Fibroblast of pulmonary artery (primary cell): Measurements from ENCODE around the gene PHRF1.
"Not testable (repeated sequence)": the region's sequence is repeated elsewhere in the genome, so short reads cannot be mapped to it uniquely, and the experiment has no call there.

ENCODE experiments used
- DNase-seq: peaks from one replicate; pipeline ENCODE4 v3.0.0-alpha.2; 2010; ENCODE audit warnings: low read depth
- H3K4me3 ChIP-seq: replicated peaks from 2 replicates; pipeline ENCODE4 v1.5.1; 2011; ENCODE audit warnings: low read depth, mild to moderate bottlenecking, control low read depth, low read length, moderate library complexity
- TF ChIP-seq, protein P1 (sequence below): IDR thresholded peaks from 2 replicates; pipeline ENCODE4 v1.5.1; 2011; ENCODE audit warnings: mild to moderate bottlenecking, control low read depth, low read length, inconsistent platforms; ENCODE audit errors: missing control alignments

The PHRF1 gene

DNA sequence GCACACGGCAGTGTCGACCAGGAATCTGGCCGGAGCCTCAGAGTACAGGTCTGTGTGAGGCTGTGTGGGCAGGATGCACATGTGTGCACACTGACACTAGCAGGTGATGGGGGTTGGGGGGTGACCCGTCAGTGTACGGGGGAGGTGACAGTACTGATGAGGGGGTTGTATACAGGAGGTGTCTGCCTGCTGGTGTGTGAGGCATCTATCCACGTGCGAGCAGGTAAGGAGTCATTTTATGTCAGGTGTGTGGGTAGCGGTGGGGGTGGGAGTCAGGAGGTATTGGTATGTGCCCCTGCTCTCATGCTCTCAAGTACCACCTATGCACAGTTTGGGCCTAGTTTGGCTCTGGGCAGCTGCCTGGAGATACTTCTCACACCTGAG is 4.5 kb upstream of the PHRF1 start:
- no peak overlapping the region for H3K4me3 ChIP-seq
- TF ChIP-seq, protein P1, sequence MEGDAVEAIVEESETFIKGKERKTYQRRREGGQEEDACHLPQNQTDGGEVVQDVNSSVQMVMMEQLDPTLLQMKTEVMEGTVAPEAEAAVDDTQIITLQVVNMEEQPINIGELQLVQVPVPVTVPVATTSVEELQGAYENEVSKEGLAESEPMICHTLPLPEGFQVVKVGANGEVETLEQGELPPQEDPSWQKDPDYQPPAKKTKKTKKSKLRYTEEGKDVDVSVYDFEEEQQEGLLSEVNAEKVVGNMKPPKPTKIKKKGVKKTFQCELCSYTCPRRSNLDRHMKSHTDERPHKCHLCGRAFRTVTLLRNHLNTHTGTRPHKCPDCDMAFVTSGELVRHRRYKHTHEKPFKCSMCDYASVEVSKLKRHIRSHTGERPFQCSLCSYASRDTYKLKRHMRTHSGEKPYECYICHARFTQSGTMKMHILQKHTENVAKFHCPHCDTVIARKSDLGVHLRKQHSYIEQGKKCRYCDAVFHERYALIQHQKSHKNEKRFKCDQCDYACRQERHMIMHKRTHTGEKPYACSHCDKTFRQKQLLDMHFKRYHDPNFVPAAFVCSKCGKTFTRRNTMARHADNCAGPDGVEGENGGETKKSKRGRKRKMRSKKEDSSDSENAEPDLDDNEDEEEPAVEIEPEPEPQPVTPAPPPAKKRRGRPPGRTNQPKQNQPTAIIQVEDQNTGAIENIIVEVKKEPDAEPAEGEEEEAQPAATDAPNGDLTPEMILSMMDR = no peak
- DNase-seq = no peak

DNA sequence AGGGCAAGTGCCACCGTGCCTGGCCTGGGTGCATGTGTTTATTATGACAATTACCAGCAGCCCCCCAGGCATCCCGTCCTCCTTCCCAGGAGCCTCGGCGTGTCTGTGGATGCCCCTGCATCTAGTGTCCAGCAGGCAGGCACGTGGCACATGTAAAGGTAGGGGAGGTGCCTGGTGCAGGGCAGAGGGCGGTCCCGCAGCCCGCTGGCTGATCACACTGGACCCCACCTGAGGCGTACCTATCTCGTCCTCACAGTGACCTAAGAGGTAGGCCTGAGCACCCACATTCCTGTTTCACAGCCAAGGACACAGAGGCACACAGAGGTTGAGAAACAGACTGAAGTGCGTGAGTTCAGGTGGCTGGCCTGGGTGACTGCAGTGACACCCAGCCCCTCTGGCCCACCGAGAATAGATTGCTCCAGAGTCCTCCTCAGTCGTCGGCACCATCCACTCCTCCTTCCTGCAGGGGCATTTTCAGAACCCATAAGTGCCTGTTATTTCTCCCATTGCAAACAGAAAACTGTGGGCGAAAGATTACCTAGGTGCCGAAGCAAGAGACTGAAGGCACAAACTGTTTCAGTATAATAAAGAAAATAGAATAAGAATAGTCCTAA is 3.0 kb upstream of the PHRF1 start:
- no peak for DNase-seq
- TF ChIP-seq, protein P1 = no peak
- H3K4me3 ChIP-seq = no peak overlapping the region

DNA sequence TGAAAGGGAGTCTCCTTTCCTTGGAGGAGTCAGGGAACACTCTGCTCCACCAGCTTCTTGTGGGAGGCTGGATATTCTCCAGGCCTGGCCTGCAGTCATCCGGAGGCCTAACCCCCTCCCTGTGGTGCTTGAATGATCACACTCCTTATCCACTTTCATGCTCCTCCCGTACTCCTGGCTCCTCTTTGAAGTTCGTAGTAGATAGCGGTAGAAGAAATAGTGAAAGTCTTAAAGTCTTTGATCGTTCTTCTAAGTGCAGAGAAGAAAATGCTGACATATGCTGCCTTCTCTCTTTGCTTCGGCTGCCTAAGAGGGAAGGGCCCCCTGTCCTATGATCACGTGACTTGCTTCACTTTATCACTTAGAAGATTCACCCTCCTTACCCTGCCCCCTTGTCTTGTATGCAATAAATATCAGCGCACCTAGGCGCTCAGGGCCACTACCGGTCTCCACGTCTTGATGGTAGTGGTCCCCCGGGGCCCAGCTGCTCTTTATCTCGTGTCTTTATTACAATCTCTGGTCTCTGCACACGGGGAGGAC is 2.2 kb upstream of the PHRF1 start:
- H3K4me3 ChIP-seq, DNase-seq: not testable (repeated sequence)

DNA sequence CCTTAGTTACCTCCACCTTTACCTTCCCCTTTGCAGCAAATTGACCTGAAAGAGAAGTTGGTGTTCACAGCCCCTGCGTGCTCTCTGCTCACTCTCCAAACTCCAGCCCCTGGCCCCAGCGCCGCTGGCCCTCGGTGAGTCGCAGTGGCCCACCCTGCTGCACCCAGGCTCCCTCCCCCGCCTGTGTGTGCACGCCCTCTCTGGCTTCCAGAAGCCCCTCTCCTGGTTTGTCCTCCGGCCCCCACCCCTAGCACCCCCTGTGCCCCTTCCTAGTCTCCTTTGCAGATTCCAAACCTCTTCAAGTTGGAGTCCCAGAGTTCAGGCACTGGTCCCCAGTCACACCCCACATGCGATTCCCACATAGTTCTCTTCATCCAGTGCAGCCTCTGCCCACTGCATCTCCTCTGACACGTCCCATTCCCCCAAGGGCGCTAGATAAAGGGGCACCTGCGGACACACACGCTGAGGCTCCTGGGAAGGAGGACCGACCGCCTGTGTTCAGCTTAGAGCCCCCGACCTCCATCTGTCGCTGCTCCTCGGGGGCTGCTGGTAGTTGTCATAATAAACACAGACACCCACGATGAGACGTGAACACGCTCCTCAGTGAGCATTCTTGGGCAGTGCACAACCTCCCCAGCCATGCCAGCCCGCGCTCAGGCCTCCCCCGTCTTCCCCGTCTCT is 1.5 kb upstream of the PHRF1 start:
- no peak for DNase-seq
- TF ChIP-seq, protein P1 = no peak
- H3K4me3 ChIP-seq = peak overlapping the region; percentile 61

DNA sequence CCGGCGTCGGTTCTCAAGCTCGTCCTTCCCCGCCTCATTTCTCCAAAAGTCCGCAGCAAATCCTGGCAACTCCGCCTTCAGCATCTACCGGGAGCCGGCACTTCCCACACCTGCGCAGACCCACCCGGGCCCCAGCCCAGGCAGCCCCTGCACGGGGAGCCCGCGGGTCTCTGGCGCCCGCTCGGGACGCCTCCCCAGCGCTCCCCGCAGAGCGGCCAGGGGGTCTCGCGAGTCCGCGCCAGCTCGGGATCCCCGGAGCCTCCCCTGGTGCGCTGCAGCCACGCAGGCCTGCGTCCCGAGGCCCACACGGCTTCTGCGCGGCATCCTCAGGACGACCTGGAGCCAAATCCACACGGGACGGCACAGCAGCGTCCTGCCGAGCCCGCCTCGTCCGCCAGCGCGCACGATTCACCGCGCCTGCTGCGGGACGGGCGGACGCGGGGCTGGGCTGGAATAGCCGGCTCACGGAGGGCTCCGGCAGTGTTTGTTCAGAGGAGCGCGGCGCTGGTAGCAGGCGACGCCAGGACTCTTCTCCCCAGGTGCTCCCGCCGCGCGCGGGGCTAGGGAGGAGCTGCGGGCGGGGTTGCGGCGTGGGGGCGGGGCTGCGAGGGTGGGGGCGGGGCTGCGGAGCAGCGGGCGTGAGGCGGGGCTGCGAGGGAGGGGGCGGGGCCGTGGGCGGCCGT is 816 bp upstream of the PHRF1 start:
- H3K4me3 ChIP-seq = peak overlapping the region; percentile 61
- peak; percentile 10 for DNase-seq
- TF ChIP-seq, protein P1 = no peak

DNA sequence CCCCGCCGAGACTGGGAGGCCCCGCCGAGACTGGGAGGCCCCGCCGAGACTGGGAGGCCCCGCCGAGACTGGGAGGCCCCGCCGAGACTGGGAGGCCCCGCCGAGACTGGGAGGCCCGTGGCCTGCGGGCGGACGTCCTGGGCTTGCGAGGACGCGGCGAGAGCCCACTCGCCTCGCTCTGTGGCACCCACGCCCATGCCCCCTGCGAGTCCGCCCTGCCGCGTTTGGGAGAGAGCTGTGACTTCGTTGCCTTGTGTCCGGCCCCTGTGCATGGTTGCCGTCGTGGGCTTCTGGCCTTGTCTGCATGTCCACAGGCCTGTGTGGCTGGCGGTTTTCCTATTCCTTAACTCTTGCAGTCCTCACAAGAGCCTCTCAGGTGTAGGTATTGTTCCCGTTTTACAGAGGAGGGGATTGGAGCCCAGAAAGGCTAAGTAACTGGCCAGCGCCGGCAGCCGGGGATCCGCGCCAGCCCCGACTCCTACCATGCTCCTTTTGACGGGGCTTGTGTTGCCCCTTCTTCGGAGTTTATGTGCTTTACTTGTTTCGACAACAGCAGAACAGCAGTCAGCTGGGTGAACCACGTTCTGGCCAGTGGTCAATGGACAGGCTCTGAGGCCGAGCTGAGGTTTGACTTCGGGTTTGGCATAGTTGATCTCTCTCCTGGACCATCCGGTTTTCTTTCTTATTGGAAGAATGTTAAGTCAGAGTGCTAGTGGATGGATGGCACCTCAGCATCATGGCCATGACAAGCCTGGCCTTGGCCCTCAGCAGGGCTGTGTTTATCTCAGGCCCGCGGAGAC is 741 bp downstream of the PHRF1 start:
- H3K4me3 ChIP-seq = peak overlapping the region; percentile 91
- TF ChIP-seq, protein P1 = no peak
- DNase-seq = peak; percentile 11

DNA sequence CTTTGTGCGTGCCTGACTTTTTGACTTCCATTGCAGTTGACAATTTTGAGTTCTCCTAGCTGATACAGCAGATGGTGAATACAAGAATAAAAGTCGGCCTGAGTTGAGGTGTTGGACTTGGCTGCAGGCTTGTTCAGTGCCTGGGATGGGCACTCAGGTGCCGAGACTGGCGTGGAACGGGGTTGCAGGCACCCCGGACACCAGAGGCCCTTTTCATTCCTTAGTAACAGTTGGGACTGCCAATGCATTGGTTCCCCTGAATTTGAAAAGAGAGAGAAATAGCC is 1.3 kb downstream of the PHRF1 start:
- TF ChIP-seq, protein P1 = no peak
- no peak for DNase-seq
- H3K4me3 ChIP-seq = peak overlapping the region; percentile 91
